Gastroesophageal sphincter (tissue), 3 donors: ENCODE data around the gene NOL4L.

ENCODE experiments used
- POLR2A ChIP-seq, 2 donors: fragments of 450-650 bp; IDR thresholded peaks; one replicate each; pipeline ENCODE4 v1.6.1; 2017; ENCODE audit warnings: antibody characterized with exemption in 2 of 2, mild to moderate bottlenecking in 2 of 2, moderate library complexity in 1 of 2
- TF ChIP-seq, protein P1 (sequence below), 4 experiments: fragments of 200-600 bp in 2 of 4; fragments of 450-650 bp in 2 of 4; sonication (generic) in 1 of 4; IDR thresholded peaks; one replicate each; pipeline ENCODE4 v1.5.1; 2017 to 2019; ENCODE audit warnings: antibody characterized with exemption in 4 of 4, mild to moderate bottlenecking in 2 of 4, moderate library complexity in 2 of 4

- TF ChIP-seq, protein P1, sequence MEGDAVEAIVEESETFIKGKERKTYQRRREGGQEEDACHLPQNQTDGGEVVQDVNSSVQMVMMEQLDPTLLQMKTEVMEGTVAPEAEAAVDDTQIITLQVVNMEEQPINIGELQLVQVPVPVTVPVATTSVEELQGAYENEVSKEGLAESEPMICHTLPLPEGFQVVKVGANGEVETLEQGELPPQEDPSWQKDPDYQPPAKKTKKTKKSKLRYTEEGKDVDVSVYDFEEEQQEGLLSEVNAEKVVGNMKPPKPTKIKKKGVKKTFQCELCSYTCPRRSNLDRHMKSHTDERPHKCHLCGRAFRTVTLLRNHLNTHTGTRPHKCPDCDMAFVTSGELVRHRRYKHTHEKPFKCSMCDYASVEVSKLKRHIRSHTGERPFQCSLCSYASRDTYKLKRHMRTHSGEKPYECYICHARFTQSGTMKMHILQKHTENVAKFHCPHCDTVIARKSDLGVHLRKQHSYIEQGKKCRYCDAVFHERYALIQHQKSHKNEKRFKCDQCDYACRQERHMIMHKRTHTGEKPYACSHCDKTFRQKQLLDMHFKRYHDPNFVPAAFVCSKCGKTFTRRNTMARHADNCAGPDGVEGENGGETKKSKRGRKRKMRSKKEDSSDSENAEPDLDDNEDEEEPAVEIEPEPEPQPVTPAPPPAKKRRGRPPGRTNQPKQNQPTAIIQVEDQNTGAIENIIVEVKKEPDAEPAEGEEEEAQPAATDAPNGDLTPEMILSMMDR (IDR thresholded peaks at IDR 0.05), result no peak
- no peak for TF ChIP-seq POLR2A (IDR thresholded peaks at IDR 0.05)
Observed at GRCh38 chr20:32404017-32404416, 181.1 kb downstream of the NOL4L start.
